Mucosa of descending colon (tissue), 3 donors: ENCODE measurements around the gene PARP16. TPM values are rescaled to one million over a fixed set of nuclear protein-coding genes. Genes with fewer than 3 reads are reported as not detected.

Experiments used
- ATAC-seq: fragments of 200-7000 bp; cut with Tn5 transposase; one replicate; pipeline ENCODE4 v1.9.1; 2020; ENCODE audit warnings: mild to moderate bottlenecking, moderate library complexity
- DNase-seq, 3 donors: peaks; one replicate each; pipeline ENCODE4 v3.0.0-alpha.2; 2020
- H3K36me3 ChIP-seq: fragments of 200-600 bp; one replicate; pipeline ENCODE4 v1.8.0; 2021; ENCODE audit warnings: low read depth, mild to moderate bottlenecking
- H3K4me1 ChIP-seq: fragments of 200-600 bp; one replicate; pipeline ENCODE4 v1.8.0; 2021; ENCODE audit warnings: low read depth, mild to moderate bottlenecking
- H3K4me3 ChIP-seq: fragments of 200-600 bp; one replicate; pipeline ENCODE4 v1.8.0; 2021; ENCODE audit warnings: mild to moderate bottlenecking
- H3K9me3 ChIP-seq: fragments of 200-600 bp; one replicate; pipeline ENCODE4 v1.8.0; 2021; ENCODE audit warnings: mild to moderate bottlenecking
- intact Hi-C, 2 donors: fragments of 100-400 bp; cut with DNase I in 1 of 2; cut with micrococcal nuclease in 1 of 2; formaldehyde crosslinking; loops; one replicate each; pipeline versions ENCODE4 v1.11.0 to v1.11.1; 2022; cut with DNase I, micrococcal nuclease
- total RNA-seq, 3 donors: library from RNA; stranded (reverse); fragmentation: NEBNext Ultra II Directional in 2 of 3; extraction: Animal tissue kit (Norgen Biotek cat#: 25700) in 2 of 3; gene quantifications; one replicate each; pipeline versions ENCODE4 v1.2.1 to v1.2.4, GENCODE V29; 2021 to 2023
- TF ChIP-seq, protein P1 (sequence below): fragments of 200-600 bp; IDR thresholded peaks from one replicate; pipeline ENCODE4 v1.8.0; 2022; ENCODE audit warnings: antibody characterized with exemption, mild to moderate bottlenecking
- donor health status: DM: no; HTN: no; CAD: no; lungs with moderate emphysema.
- donor health status: DM: no; HTN: no; CAD: no.
- donor health status: DM: no; HTN: yes; CAD: no.

PARP16 gene
- total RNA-seq, 3 donors from 2014 or later: 9.6 to 12.4 (median 12.1) TPM

GRCh38 chr15:65307978-65308377 is 21.3 kb upstream of the PARP16 start:
- peaks cover 5% of the 10 kb centered on the region for H3K36me3 ChIP-seq
- peaks cover 4% of the 10 kb centered on the region for H3K4me1 ChIP-seq
- H3K4me3 ChIP-seq: no peak overlapping the region
- DNase-seq: no peak
- TF ChIP-seq, protein P1, sequence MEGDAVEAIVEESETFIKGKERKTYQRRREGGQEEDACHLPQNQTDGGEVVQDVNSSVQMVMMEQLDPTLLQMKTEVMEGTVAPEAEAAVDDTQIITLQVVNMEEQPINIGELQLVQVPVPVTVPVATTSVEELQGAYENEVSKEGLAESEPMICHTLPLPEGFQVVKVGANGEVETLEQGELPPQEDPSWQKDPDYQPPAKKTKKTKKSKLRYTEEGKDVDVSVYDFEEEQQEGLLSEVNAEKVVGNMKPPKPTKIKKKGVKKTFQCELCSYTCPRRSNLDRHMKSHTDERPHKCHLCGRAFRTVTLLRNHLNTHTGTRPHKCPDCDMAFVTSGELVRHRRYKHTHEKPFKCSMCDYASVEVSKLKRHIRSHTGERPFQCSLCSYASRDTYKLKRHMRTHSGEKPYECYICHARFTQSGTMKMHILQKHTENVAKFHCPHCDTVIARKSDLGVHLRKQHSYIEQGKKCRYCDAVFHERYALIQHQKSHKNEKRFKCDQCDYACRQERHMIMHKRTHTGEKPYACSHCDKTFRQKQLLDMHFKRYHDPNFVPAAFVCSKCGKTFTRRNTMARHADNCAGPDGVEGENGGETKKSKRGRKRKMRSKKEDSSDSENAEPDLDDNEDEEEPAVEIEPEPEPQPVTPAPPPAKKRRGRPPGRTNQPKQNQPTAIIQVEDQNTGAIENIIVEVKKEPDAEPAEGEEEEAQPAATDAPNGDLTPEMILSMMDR: no peak
- intact Hi-C loops: no loop called here
- H3K9me3 ChIP-seq: no peaks in the 10 kb centered on the region
- no peak for ATAC-seq

GRCh38 chr15:65306551-65306950 is 19.9 kb upstream of the PARP16 start:
- Histone ChIP-seq H3K4me3 (no peak overlapping the region), H3K9me3 (no peaks in the 10 kb centered on the region), H3K4me1 (peaks cover 4% of the 10 kb centered on the region), H3K36me3 (peaks cover 5% of the 10 kb centered on the region)
- intact Hi-C loops: no loop called here
- ATAC-seq (no peak), DNase-seq (no peak)
- TF ChIP-seq, protein P1: no peak

GRCh38 chr15:65305776-65306175 is 19.1 kb upstream of the PARP16 start:
- ATAC-seq (no peak), DNase-seq (no peak)
- H3K4me3 ChIP-seq: no peak overlapping the region
- TF ChIP-seq, protein P1: no peak
- H3K4me1 ChIP-seq: peaks cover 4% of the 10 kb centered on the region
- no peaks in the 10 kb centered on the region for H3K9me3 ChIP-seq
- H3K36me3 ChIP-seq: peaks cover 5% of the 10 kb centered on the region
- intact Hi-C loops: no loop called here

DNA sequence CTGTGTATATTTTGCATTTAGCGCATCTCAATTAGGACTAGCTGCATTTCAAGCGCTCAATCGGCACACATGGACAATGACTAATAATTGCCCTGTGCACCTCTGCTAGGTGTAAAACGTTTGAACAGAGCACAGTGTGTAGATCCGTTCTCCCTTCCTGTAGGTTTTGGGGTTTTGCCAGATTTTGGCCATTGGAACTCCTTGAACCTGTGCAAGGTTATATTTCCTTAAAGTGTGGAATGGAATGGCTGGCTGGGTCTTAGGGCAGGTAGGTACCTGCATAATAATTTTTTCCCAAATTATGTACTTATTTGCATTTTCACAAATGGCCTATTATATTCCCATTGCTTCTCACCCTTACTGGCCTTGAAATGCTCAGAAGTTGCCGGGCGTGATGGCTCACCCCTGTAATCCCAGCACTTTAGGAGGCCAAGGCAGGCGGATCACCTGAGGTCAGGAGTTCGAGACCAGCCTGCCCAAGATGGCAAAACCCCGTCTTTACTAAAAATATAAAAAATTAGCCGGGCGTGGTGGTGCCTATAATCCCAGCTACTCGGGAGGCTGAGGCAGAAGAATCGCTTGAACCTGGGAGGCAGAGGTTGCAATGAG is 18.6 kb upstream of the PARP16 start:
- DNase-seq (no peak), ATAC-seq (peak; percentile 9)
- intact Hi-C loops: no loop called here
- H3K4me1 ChIP-seq: peaks cover 4% of the 10 kb centered on the region
- TF ChIP-seq, protein P1: no peak
- no peak overlapping the region for H3K4me3 ChIP-seq
- H3K36me3 ChIP-seq: peaks cover 5% of the 10 kb centered on the region
- no peaks in the 10 kb centered on the region for H3K9me3 ChIP-seq

DNA sequence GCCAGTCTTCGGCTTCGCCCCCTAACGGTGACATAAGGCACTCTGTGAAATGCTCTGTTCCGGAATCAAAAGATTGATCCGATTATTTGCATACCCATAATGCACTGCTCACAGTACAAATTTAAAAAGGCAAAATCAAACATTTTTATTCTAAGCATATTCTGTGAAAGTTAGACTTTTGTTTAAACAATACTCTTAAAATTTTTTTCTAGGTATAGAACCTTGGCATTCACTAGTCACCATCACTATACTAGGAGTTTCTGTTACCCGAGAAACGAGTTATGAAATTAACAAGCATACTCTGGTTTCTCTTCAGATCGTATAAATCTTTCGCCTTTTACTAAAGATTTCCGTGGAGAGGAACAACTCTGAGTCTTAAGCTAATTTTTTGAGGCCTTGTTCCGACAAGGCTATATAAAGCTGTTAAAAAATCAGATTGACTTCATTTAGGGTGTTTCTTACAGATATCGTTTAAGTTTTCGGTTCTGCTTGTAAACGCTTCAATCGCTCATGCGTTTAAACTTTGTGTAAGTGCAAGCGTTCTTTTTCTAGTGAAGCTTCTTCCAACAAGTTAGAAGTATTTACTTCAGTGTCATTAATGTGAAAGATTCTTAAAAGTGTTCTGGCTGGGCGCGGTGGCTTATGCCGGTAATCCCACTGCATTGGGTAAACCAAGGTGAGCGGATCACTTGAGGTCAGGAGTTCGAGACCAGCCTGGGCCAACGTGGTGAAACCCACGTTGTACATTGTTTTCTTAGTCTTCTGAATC is 17.9 kb upstream of the PARP16 start, which contains the start of gene RNU5B-1:
Gene RNU5B-1, plus strand, starts transcription at position 297 of the 769 bp plus-strand sequence.
- peaks cover 4% of the 10 kb centered on the region for H3K4me1 ChIP-seq

More for the DNA sequence above, 17.9 kb upstream of the PARP16 start, which contains the start of gene RNU5B-1:
- DNase-seq (peak; percentile 72 to 81 (median 77)), ATAC-seq (peak; percentile 93)
- H3K4me3 ChIP-seq: peak within 1 kb of the TSS; percentile 14
- H3K36me3 ChIP-seq: peaks cover 5% of the 10 kb centered on the region
- intact Hi-C loops: no loop called here
- H3K9me3 ChIP-seq: no peaks in the 10 kb centered on the region
- TF ChIP-seq, protein P1: peak; percentile 64
